Body of pancreas (tissue), 4 donors: ENCODE measurements around the gene TFB1M.

Experiments
- CTCF ChIP-seq, 7 experiments: fragments of 450-650 bp in 4 of 7; fragments of 200-600 bp in 3 of 7; sonication (generic) in 3 of 7; IDR thresholded peaks; one replicate each; pipeline ENCODE4 v1.5.1; 2016 to 2019; ENCODE audit warnings: antibody characterized with exemption in 7 of 7
- POLR2A ChIP-seq, 3 donors: fragments of 450-650 bp; IDR thresholded peaks; one replicate each; pipeline ENCODE4 v1.6.1; 2016; ENCODE audit warnings: antibody characterized with exemption in 3 of 3, mild to moderate bottlenecking in 2 of 3

- TF ChIP-seq CTCF (IDR thresholded peaks at IDR 0.05) (no peak), POLR2A (IDR thresholded peaks at IDR 0.05) (no peak)
Observed at GRCh38 chr6:155245831-155246230, 68.5 kb downstream of the TFB1M start.
